Activated CD4-positive, alpha-beta T cell treated with anti-CD3 and anti-CD28 coated beads for 24 hours (primary cell): ENCODE measurements around the gene USP4.

ENCODE experiments used
- DNase-seq, 2 donors: peaks; one replicate each; pipeline ENCODE4 v3.0.0-alpha.2; 2020; ENCODE audit warnings: low read depth in 2 of 2

The USP4 gene

DNA sequence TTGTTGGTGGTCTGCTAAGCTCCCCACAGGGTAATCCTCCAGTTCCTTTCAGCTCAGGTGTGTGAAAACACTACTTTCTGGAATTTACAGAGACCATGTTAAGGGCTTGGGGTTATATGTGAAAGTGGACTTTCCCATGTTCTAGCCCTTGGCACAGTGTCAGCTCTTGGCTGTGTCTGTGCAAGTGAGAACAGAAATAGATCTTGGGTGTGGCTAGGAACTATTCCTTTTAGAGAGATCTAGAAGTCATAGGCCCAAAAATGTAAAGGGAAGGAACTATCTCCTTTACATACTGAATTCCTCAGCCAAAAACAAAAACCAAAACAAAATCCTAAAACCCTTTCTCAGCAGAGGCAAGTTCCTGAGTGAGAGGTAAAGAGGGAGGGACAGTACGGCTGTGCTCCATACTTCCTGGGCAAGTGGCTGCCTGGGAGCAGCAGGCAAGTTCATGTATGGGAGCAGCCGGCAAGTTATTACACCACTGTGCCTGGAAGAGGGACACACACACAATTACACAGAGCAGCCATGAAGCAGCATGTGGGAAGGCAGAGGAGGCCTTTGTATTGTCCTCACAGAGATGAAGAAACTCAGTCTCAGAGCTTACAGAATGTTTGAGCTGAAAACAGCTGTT lies 43.0 kb downstream of the USP4 start:
- no peak for DNase-seq

DNA sequence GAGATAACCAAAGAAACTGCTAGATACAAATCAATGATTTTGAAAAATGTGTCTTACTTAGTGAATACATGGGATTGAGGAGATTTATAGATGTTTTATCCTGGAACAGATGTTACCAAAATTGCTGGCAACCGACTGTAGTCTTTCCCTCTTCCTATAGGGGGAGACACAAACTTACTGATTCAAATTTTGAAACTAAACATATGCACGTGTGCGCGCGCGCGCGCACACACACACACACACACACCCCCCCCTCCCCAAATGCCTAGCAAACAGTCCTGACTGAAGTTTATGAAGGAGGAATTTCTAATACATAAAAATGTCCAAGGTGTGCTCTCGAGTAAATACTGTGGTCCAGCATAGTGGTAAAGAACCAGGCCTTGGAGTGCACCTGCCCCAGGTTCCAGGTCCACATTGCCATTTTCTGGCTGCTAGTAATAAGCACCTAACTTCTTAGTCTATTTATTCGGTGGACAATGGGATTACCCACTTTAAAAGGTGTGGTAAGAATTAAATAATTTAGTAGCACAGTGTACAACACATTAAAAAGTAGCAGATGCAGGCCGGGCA lies 44.3 kb downstream of the USP4 start:
- DNase-seq = peak; percentile 8 to 14

DNA sequence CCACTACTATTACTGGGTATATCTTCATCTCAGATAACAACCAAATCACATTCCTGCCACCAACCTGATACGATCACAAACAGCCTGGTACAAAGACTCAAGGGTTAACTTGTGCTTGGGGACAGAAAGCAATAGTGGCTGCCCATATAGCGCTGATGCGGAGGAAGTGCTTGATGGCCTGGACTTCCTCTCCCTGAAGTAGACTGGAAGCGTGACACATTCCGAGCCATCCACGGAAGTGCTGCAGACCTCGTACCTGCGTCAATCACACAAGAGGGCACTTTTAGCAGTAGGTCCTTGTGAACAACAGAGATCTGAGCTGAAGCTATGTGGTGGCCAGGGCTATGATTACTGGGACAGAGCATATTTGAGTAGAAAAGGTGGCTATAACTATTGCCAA lies 45.5 kb downstream of the USP4 start:
- DNase-seq = no peak

DNA sequence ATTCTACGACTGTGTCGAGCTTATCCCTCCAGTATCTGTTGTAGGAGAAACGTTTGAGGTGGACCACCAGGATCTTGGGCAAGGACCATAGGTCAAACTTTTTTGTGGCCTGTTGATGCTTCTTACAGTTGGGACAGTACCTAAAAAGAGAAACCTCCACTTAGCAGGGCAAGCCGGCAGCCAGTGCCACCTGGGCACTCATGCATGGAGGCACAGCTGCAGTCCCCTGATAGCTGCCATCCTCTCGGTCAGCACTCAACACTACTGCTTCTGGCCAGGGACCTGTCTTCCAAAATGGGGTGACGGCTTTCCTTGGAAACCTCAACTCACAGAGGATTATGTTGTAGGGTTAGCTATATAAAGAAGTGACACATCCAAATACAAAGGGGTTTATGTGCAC lies 55.9 kb downstream of the USP4 start:
- DNase-seq = no peak

DNA sequence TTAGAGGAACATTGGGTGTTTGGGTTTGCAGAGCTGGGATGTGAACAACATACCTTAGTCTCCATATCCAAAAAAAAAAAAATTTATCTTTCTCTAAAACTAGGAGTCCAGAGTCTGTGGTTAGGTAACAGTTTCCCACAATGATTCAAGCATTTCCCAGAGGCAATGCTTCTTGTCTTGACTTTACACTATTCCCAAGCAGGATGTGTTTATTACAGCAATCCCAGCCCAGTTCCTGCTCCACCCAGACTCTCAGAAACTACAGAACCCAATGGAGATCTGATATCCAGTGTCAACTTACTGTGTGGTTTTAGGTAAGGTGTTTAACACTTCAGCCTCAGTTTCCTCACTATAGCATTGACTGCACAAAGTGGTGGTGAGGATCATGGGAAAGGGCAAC lies 60.5 kb downstream of the USP4 start:
- DNase-seq = no peak

DNA sequence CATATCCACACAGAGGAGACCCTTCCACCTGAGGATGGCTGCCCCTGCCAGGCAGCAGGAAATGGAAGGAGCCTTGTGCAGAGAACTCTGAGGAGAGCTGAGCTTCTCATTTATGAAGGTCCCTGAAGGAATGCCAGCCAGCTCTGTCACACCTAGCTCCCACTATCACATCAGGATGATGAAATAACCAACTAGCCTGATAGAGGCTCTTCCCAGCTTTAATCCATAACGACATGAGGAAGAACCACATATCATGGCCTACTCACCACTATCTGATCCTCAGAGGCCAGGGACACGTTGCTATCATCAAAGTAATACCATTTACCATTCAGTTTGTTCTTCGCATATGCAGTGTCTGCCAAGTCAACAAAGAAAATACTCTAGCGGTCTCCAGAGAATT lies 61.3 kb downstream of the USP4 start:
- no peak for DNase-seq

DNA sequence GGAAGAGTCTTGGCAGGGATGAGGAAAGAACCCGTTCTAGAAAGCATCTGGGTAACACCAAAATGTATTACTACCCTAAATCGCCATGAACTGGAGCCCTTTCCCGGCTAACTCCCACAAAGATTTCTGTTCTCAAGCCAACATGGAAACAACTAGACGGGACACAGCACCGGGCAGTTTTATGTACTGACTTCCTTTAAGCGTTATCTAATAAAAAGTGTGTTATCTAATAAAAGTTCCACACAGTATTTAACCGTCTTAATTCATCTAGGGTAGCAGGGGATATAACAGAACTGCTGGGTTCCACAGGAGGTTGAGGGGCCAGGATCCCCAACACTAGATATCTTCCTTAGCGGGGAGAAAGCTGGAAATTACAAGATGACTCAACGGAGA lies 62.5 kb downstream of the USP4 start:
- DNase-seq = no peak

DNA sequence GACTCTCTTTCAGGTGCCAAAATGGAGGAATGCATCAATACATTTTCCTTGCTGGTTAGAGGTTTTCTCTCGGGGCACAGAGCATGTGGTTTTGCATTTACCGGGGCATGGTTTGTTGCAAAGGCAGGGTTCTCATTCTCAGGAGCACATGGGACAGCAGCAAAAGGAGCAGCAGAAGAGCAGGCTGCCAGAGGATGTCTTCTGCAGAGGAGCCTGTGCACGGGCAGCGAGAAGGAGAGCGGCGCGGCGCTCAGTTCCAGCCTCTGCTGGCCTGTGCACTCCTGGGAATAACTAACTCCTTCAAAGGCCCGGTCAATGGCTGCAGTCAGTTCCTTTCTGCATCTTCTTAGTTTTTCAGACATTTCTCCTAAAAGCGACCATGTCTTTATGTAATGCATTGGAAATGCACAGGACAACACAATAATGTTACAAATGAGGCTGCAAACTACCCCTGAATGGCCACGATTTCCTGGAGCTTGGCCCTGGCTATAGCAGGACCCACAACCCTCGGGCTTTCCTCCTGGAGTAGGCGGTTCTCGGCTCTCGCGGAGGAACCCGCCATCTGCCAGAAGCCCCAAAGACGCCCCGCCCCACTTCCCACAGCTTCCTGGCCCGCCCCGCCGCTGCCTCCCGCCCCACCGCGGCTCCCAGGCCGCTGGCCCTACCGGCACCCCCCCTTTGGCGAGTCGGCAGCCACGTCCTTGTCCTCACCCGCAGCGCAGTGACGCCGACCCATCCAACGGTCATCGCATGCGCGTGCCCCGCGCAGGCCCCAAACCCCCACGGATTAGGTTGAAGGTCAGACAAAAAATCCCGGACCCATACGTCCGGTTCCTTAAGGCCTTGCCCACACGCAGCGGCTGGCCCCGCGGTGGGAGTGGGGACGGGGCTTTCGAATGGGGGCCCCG lies 63.1 kb downstream of the USP4 start, which contains the start of gene C3orf62:
C3orf62 (minus strand) TSS at position 758 of the 908 bp plus-strand sequence; CDS start at position 398, 360 bp downstream.
- DNase-seq = peak; percentile 67 to 81

DNA sequence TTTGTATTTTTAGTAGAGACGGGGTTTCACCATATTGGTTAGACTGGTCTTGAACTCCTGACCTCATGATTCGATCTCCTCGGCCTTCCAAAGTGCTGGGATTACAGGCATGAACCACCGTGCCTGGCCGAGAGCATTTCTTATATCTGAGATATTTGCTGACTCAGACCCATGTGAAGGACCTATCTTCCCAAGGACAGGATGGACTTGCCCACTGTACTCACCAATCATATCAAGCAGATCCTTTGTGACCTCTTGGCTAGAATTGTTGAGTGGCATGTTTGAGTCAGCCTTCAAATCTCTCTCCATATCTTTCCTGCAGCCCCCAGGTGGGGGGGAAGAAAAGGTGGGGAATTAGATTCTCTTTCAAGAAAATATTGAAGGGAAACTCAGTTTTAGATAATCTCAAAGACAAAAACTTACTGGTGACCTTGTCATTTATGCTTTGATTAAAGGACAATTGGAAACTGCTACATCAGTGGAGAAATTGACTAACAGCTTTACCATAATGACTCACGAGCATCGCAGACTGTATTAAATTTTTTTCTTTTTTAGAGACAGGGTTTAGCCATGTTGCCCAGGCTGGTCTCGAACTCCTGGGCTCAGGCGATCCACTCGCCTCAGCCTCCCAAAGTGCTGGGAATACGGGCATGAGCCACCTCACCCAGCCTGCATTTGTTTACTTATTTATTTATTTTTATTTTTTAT lies 65.9 kb downstream of the USP4 start:
- no peak for DNase-seq

DNA sequence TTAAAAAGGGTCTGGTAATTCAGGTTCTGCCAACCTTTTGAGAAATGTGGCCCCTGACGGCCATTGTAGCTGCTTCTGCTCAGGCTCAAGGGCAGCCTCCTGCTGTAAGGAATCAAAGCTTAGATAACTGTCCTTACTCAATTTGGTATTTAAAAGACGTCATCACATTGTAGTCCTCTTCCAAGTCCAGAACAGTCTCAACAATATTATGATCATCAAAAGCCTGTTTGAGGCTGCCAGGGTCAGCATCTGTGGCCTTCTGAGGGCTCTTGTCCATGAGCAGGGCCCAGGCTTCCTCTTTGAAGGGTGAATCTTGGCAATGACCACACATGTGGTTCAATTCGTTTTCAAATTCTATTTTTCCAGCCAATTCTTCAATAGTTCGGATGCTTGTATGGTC lies 68.8 kb downstream of the USP4 start:
- DNase-seq = no peak

DNA sequence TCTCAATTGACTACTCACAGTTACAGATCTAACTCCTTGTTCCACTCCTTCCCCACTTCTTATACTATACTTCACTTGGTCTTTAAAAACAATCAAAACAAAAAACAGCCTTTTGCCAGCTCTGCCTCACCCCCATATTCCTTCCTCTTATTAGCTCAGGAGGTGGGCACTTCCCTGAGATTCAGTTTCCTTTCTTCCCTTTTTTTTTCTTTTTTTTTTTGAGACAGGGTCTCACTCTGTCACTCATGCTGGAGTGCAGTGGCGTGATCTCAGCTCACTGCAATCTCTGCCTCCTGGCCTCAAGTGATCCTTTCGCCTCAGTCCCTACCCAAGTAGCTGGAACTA lies 69.7 kb downstream of the USP4 start:
- DNase-seq = no peak

DNA sequence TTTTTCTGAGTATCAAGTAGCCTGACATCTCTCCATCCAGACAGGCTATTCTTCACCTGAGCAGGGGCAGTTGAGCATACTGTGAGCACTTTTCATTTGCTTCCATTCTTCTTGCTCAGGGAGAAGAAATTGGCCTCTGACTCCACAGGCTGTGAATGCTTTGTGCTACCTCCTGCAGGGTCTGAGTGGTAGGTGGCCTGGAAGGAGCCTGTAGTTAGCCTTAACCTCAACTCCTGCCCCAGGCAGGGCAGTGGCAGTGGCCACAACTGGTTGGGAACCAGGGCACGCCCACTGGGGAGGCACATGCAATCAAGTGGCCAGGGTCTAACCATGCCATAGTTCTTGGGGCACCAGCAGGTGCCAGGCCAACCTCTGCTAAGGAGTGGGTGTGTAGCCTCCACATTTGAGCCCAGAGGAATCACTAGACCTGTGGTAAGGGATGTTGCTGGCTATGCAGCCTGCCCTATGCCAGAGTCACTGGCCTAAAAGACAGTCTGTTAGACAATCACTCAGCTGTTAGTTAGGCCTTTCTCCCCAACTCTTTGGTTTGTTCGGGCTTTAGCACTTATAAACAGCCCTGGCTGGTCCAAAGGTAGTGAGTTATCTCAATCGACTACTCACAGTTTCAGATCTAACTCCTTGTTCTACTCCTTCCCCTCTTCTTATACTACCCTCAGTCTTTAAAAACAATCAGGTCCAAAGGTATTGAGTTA lies 70.3 kb downstream of the USP4 start:
- no peak for DNase-seq

DNA sequence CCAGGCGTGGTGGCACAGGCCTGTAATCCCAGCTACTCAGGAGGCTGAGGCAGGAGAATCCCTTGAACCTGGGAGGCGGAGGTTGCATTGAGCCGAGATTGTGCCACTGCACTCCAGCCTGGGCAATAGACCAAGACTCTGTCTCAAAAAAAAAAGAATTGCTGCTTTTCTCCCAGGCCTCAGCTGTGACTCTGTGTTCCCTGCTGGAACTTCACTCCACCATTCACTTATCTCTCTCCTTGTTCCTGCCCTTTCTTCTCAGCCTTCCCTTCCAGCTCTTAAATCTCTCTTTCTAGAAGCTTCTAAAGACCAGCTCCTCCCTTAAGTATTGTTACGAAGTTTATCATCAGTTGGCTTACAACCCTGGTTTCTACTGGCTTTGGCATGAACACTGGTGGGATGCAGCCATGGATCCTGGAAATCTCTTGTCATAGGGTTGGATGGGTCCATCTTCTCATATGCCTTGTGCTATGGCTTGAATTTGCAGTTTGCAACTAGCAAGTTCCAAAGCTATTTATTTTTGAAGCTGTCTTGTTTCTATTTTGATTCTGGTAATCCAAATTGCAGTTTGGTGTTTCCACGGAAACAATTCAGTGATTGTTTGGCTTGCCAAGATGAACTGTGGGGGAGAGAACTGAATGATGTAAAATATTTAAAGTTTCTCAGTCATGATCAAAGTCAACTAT lies 73.3 kb downstream of the USP4 start:
- DNase-seq = no peak

DNA sequence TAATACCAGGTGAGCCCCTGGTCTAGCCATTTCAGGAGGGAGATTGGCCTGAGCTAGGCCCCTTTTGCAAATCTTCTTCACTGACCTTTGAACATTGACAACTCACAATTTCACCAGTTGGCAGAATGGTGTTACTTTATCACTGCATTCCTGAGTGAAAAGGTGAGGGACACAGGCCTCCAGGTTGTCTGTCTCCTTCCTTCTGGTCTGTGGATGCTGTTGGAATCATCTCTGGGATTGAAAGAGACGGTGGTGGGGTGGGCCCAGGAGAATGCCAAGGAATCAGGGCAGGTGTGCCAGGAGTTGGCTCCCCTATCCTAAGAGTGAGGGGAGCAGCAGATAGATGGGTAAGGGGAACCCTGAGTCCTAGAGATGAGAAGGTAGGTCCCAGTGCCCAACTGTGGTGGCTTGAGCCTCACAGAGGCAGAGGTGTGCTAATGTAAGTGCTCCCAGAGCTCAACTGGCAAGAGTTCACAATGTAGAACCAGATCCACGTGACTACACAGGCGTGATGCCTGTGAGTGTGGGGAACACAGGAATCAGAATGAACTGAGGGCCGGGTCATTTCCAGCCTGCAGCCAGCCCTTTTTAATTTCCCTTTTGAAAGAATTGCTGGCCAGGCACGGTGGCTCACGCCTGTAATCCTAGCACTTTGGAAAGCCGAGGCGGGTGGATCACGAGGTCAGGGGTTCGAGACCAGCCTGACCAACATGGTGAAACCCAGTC lies 74.0 kb downstream of the USP4 start:
- no peak for DNase-seq

DNA sequence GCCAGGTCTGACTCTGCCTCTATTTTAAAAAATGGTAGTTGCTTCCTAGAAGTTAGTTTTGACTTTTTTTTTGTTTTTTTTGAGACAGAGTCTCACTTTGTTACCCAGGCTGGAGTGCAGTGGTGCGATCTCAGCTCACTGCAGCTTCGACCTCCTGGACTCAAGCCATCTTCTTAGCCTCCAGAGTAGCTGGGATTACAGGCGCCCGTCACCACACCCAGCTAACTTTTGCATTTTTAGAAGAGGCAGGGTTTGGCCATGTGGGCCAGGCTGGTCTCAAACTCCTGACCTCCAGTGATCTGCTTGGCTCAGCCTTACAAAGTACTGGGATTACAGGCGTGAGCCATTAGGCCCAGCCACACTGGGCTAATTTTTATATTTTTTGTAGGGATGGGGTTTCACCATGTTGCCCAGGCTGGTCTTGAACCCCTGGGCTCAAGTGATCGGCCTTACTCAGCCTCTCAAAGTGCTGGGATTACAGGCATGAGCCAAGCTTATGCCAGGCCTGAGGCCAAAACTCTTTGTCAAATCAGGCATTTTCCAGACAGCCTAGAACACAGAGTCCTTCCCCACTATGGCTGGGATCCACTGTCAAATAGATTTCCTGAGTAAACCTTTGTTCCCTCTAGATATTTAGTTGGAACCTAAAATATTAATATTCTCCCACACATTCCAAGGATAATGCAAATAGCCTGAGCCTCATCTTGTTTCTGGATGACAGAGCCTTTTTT lies 76.5 kb downstream of the USP4 start:
- no peak for DNase-seq

DNA sequence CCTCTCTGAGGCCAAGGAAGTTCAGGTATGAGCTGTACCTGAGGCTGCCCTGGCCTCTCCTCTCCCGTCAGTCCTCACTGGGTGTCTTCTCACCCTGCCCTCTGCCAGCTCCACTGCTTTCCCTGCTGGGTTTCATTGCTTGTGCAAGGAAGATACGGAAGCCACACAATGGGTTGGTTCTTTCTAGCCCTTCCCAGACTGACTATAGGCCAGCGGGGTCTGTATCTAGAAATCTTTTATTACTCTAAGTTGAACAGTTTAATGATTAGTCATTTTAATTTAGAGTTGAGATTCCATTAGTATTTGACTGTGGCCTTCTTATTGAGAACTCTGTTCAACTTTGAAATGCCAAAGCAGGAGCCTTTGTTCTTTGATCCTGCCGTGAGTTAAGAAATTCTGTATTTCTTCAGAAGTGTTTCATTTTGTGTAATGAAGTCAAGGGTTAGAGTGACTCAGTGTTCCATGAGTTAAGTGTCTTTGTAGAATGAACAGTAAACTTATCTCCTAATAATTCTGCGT lies 79.0 kb downstream of the USP4 start:
- no peak for DNase-seq

DNA sequence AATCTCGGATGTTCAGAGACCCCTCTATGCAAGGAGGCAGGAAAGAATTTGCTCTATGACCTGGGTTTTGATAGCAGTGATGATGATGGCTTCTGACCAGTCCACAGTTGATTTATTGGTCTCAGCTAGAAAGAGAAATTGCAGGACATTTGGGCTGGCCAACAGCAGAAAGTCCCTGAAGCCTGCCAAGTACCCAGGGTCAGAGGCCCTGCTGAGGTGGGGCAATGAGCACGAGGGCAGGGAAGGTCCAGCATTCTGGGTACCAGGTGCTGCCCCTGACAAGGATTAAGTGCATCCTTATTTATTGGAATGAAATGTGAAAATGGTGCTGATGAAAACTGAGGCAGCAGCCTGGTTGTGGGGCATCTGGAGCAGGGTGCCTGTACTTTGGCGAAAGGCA lies 82.7 kb downstream of the USP4 start:
- DNase-seq = no peak

DNA sequence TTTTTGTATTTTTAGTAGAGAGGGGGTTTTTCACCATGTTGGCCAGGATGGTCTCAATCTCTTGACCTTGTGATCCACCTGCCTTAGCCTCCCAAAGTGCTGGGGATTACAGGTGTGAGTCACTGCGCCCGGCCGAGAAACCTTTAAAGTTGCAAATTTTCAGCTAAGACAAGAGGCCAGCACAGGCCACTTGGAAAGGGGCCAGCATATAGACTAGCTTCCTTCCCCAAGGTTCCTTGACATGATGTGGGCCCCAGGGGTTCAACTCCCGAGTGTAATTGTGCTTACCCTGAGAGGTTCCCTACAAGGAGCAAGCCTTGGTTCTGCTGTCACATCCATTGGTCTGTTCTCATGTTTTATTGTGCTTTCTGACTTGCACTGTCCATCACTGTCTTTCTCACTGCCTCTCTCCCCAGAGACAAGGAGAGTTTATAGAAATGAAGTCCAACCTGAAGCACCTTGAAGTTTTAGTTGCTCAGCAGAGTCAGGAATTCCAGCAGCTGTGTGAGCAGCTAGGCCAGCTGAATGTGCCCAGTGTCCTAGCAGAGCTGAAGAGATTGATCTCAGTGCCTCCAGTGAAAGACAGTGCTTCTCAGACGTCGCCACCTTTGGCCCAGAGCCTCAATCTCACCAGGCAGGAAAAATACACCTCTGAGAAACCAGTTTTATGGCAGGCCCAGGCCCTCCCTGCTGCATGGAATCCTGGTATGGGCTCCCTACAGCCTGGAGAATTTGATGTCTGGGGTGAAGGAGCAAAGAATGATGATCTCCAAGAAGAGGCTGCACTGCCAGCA lies 83.9 kb downstream of the USP4 start:
- DNase-seq = no peak

DNA sequence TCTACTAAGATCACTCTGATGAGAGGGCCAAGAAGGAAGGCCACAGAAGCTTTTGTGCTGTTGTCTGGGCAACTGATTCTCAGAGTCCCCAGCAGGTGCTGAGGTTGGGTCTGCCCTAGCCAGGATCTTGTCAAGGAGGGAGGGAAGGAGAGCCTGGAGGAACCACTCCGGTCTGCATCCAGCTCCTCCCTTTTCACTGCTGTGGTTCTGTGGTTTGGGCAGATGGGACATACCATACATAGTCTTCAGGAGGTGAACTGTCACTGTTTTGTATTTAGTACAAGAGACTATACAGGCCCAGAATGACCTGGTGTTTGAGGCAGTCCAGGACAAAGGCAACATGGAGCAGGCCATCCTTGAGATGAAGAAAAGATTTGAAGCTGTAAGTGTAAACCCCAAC lies 84.7 kb downstream of the USP4 start:
- no peak for DNase-seq
